Measurements from ENCODE around the gene TBC1D1.

The TBC1D1 gene

GRCh38 chr4:38129460-38130227 is 238.8 kb downstream of the TBC1D1 start:
- no peak for DNase-seq (ENCODE audit: low spot score)

- no peak for DNase-seq (ENCODE audit: low spot score)
These were observed 240.0 kb downstream of the TBC1D1 start for GRCh38 chr4:38130884-38131283.

- no peak for DNase-seq (ENCODE audit: low spot score)
These were observed 240.6 kb downstream of the TBC1D1 start for GRCh38 chr4:38131371-38132091.

GRCh38 chr4:38132107-38132673 is 241.3 kb downstream of the TBC1D1 start:
- peak; percentile 23 for DNase-seq (ENCODE audit: low spot score)

- no peak for DNase-seq (ENCODE audit: low spot score)
These were observed 242.2 kb downstream of the TBC1D1 start for GRCh38 chr4:38132843-38133662.

- DNase-seq (ENCODE audit: low spot score): no peak
These were observed 243.0 kb downstream of the TBC1D1 start for GRCh38 chr4:38133711-38134480.

GRCh38 chr4:38135201-38135600 is 244.3 kb downstream of the TBC1D1 start:
- DNase-seq (ENCODE audit: low spot score): no peak

GRCh38 chr4:38136604-38137003 is 245.7 kb downstream of the TBC1D1 start:
- DNase-seq (ENCODE audit: low spot score): no peak

GRCh38 chr4:38137080-38137479 is 246.2 kb downstream of the TBC1D1 start:
- DNase-seq (ENCODE audit: low spot score): no peak

- no peak for DNase-seq (ENCODE audit: low spot score)
These were observed 247.5 kb downstream of the TBC1D1 start for GRCh38 chr4:38138363-38138762.

GRCh38 chr4:38139187-38139586 is 248.3 kb downstream of the TBC1D1 start:
- DNase-seq (ENCODE audit: low spot score): no peak

GRCh38 chr4:38140643-38141203 is 249.8 kb downstream of the TBC1D1 start:
- DNase-seq (ENCODE audit: low spot score): no peak

- no peak for DNase-seq (ENCODE audit: low spot score)
These were observed 251.1 kb downstream of the TBC1D1 start for GRCh38 chr4:38141808-38142500.

- DNase-seq (ENCODE audit: low spot score): no peak
These were observed 253.1 kb downstream of the TBC1D1 start for GRCh38 chr4:38144031-38144430.

GRCh38 chr4:38145033-38145678 is 254.3 kb downstream of the TBC1D1 start:
- DNase-seq (ENCODE audit: low spot score): no peak

- no peak for DNase-seq (ENCODE audit: low spot score)
These were observed 254.9 kb downstream of the TBC1D1 start for GRCh38 chr4:38145741-38146140.

- no peak for DNase-seq (ENCODE audit: low spot score)
These were observed 255.5 kb downstream of the TBC1D1 start for GRCh38 chr4:38146383-38146782.

- no peak for DNase-seq (ENCODE audit: low spot score)
These were observed 258.6 kb downstream of the TBC1D1 start for GRCh38 chr4:38149472-38149996.

- no peak for DNase-seq (ENCODE audit: low spot score)
These were observed 259.2 kb downstream of the TBC1D1 start for GRCh38 chr4:38149997-38150671.

All from putamen (tissue), 1 donor.